H1 (cell line): ENCODE data around the gene BRD9. TPM values are rescaled to one million over a fixed set of nuclear protein-coding genes. Genes with fewer than 3 reads are reported as not detected.

ENCODE experiments used
- CTCF ChIA-PET: fragments of 300-600 bp; sonication (Branson Sonifier 250); formaldehyde crosslinking; loops from one replicate; lab custom pipeline; 2021; ENCODE audit not compliant: partially characterized antibody; lab: Charles Lee
- POLR2A ChIA-PET: fragments of 300-600 bp; sonication (Branson Sonifier 250); formaldehyde crosslinking; loops from one replicate; lab custom pipeline; 2021; ENCODE audit warnings: inconsistent platforms; ENCODE audit not compliant: partially characterized antibody; lab: Charles Lee
- DNase-seq, 2 experiments: peaks; one replicate each; pipeline versions ENCODE4 v3.0.0 to v3.0.0-alpha.2; 2010 to 2022; ENCODE audit warnings: low spot score in 2 of 2, low read depth in 1 of 2, mixed read lengths in 1 of 2
- FAIRE-seq: peaks from 2 replicates; lab custom pipeline; 2011; peaks lifted over from hg19 to GRCh38; lab: Jason Lieb, UNC
- H2AFZ ChIP-seq: 2 replicates; pipeline ENCODE4 v1.8.1; 2012; ENCODE audit warnings: low read length, inconsistent platforms
- H2AK5ac ChIP-seq: 2 replicates; pipeline ENCODE4 v1.6.1; 2013; ENCODE audit warnings: low read depth, low read length
- H2BK120ac ChIP-seq: replicated peaks from 2 replicates; pipeline ENCODE3; 2013; ENCODE audit warnings: low read depth, low read length, inconsistent platforms
- H2BK12ac ChIP-seq: 2 replicates; pipeline ENCODE4 v1.6.1; 2013; ENCODE audit warnings: low read depth, low read length
- H2BK15ac ChIP-seq: 2 replicates; pipeline ENCODE4 v1.6.1; 2013; ENCODE audit warnings: low read length
- H2BK20ac ChIP-seq: 2 replicates; pipeline ENCODE4 v1.6.1; 2013; ENCODE audit warnings: low read length
- H2BK5ac ChIP-seq: 2 replicates; pipeline ENCODE4 v1.6.1; 2013; ENCODE audit warnings: low read depth, low read length
- H3K14ac ChIP-seq: 2 replicates; pipeline ENCODE4 v1.6.1; 2013; ENCODE audit warnings: inconsistent platforms; ENCODE audit not compliant: insufficient read length
- H3K18ac ChIP-seq: 2 replicates; pipeline ENCODE4 v1.6.1; 2013; ENCODE audit warnings: low read length; ENCODE audit errors: extremely low read depth
- H3K23ac ChIP-seq: 2 replicates; pipeline ENCODE4 v1.6.1; 2013; ENCODE audit warnings: inconsistent platforms; ENCODE audit not compliant: insufficient read length
- H3K23me2 ChIP-seq: 2 replicates; pipeline ENCODE4 v1.6.1; 2013; ENCODE audit warnings: low read depth, low read length
- H3K27ac ChIP-seq: 2 replicates; pipeline ENCODE4 v1.6.1; 2011; ENCODE audit warnings: low read depth, low read length, inconsistent platforms
- H3K27me3 ChIP-seq, 4 experiments: replicated peaks in 1 of 4; 1 replicate in 1 of 4; 2 replicates in 3 of 4; pipeline versions ENCODE4 v1.6.1 to v1.8.1; 2011 to 2013; ENCODE audit warnings: low read length in 3 of 4, mild to moderate bottlenecking in 3 of 4, inconsistent platforms in 2 of 4, mixed read lengths in 2 of 4, moderate library complexity in 1 of 4; ENCODE audit not compliant: control insufficient read depth in 3 of 4, insufficient read depth in 3 of 4; ENCODE audit errors: extremely low read depth in 1 of 4
- H3K36me3 ChIP-seq, 4 experiments: 2 replicates each; pipeline versions ENCODE4 v1.6.1 to v1.8.1; 2011 to 2013; ENCODE audit warnings: mild to moderate bottlenecking in 4 of 4, low read length in 3 of 4, moderate library complexity in 2 of 4, control low read depth in 1 of 4, inconsistent platforms in 1 of 4; ENCODE audit not compliant: insufficient read depth in 4 of 4, control insufficient read depth in 2 of 4
- H3K4ac ChIP-seq: replicated peaks from 2 replicates; pipeline ENCODE3; 2013; ENCODE audit warnings: low read length, low read depth, mixed read lengths, inconsistent platforms; ENCODE audit not compliant: insufficient read length
- H3K4me1 ChIP-seq, 4 experiments: replicated peaks in 1 of 4; 1 replicate in 1 of 4; 2 replicates in 3 of 4; pipeline versions ENCODE4 v1.6.1 to v1.8.1; 2011 to 2013; ENCODE audit warnings: low read length in 3 of 4, inconsistent platforms in 2 of 4, mixed read lengths in 1 of 4; ENCODE audit not compliant: insufficient read depth in 4 of 4, control insufficient read depth in 3 of 4
- H3K4me2 ChIP-seq, 2 experiments: 2 replicates each; pipeline versions ENCODE4 v1.6.1 to v1.8.1; 2011 to 2013; ENCODE audit warnings: low read depth in 2 of 2, low read length in 2 of 2, control low read depth in 1 of 2, inconsistent platforms in 1 of 2, mild to moderate bottlenecking in 1 of 2; ENCODE audit not compliant: insufficient read depth in 1 of 2
- H3K4me3 ChIP-seq, 4 experiments: fragments of 200-600, 300-600 bp in 1 of 4; sonication (generic), shearing (Covaris generic), sonication (Bioruptor Twin) in 1 of 4; 2 replicates each; pipeline versions ENCODE4 v1.5.1 to v1.8.1; 2011 to 2016; ENCODE audit warnings: low read length in 4 of 4, low read depth in 3 of 4, control low read depth in 2 of 4, inconsistent platforms in 2 of 4, mild to moderate bottlenecking in 2 of 4, mixed read lengths in 1 of 4, moderate library complexity in 1 of 4; ENCODE audit not compliant: insufficient read depth in 2 of 4; ENCODE audit errors: extremely low read depth in 1 of 4
- H3K56ac ChIP-seq: replicated peaks from 2 replicates; pipeline ENCODE3; 2013; ENCODE audit warnings: low read depth, mild to moderate bottlenecking, mixed read lengths, low read length, inconsistent platforms; ENCODE audit not compliant: insufficient read length
- H3K79me1 ChIP-seq: 2 replicates; pipeline ENCODE4 v1.6.1; 2013; ENCODE audit warnings: low read depth, low read length, control low read depth
- H3K79me2 ChIP-seq, 2 experiments: 2 replicates each; pipeline versions ENCODE4 v1.6.1 to v1.8.1; 2012 to 2013; ENCODE audit warnings: low read length in 2 of 2, mild to moderate bottlenecking in 2 of 2, inconsistent platforms in 1 of 2; ENCODE audit not compliant: insufficient read depth in 2 of 2, control insufficient read depth in 1 of 2
- H3K9ac ChIP-seq, 4 experiments: replicated peaks in 1 of 4; 1 replicate in 1 of 4; 2 replicates in 3 of 4; pipeline versions ENCODE4 v1.6.1 to v1.8.1; 2011 to 2013; ENCODE audit warnings: low read depth in 3 of 4, low read length in 3 of 4, control low read depth in 2 of 4, mild to moderate bottlenecking in 2 of 4, moderate library complexity in 2 of 4, inconsistent platforms in 1 of 4; ENCODE audit errors: extremely low read depth in 1 of 4
- H3K9me3 ChIP-seq, 2 experiments: 2 replicates each; pipeline versions ENCODE4 v1.6.1 to v1.8.1; 2012 to 2013; ENCODE audit warnings: mild to moderate bottlenecking in 2 of 2, moderate library complexity in 2 of 2, control low read depth in 1 of 2, inconsistent platforms in 1 of 2, low read depth in 1 of 2, low read length in 1 of 2, mixed read lengths in 1 of 2; ENCODE audit not compliant: insufficient read depth in 2 of 2
- H4K20me1 ChIP-seq, 2 experiments: replicated peaks in 1 of 2; 2 replicates each; pipeline versions ENCODE3 to v1.8.1; 2011 to 2013; ENCODE audit warnings: inconsistent platforms in 2 of 2, low read length in 2 of 2, mild to moderate bottlenecking in 1 of 2; ENCODE audit not compliant: insufficient read depth in 2 of 2, control insufficient read depth in 1 of 2
- H4K5ac ChIP-seq: 2 replicates; pipeline ENCODE4 v1.6.1; 2013; ENCODE audit warnings: low read length, low read depth, mixed read lengths, inconsistent platforms; ENCODE audit not compliant: insufficient read length
- H4K8ac ChIP-seq: 2 replicates; pipeline ENCODE4 v1.8.0; 2013; ENCODE audit warnings: mild to moderate bottlenecking, moderate library complexity, low read length, inconsistent platforms; ENCODE audit not compliant: insufficient read depth; ENCODE audit errors: extremely low read depth
- H4K91ac ChIP-seq: replicated peaks from 2 replicates; pipeline ENCODE3; 2013; ENCODE audit warnings: low read length, mixed read lengths, inconsistent platforms; ENCODE audit not compliant: insufficient read length
- ASH2L ChIP-seq: fragments of 200-600, 300-600 bp; sonication (generic); IDR thresholded peaks from one replicate; pipeline ENCODE4 v1.7.1; 2017; ENCODE audit warnings: low read length
- BCL11A ChIP-seq, 2 experiments: IDR thresholded peaks; one replicate each; pipeline ENCODE4 v1.6.1; 2011; ENCODE audit warnings: low read depth in 2 of 2, low read length in 2 of 2, mild to moderate bottlenecking in 2 of 2
- CEBPB ChIP-seq: IDR thresholded peaks from 2 replicates; pipeline ENCODE4 v1.6.1; 2012; ENCODE audit warnings: low read depth, low read length
- KDM5A ChIP-seq: fragments of 200-600 bp; IDR thresholded peaks from 2 replicates; pipeline ENCODE4 v1.7.1; 2012; ENCODE audit warnings: mild to moderate bottlenecking, low read length, inconsistent platforms, mixed read lengths
- MAFK ChIP-seq: IDR thresholded peaks from 2 replicates; pipeline ENCODE4 v1.6.1; 2012; ENCODE audit warnings: low read depth, mild to moderate bottlenecking, improper control_type of control experiment, low read length
- RXRA ChIP-seq: IDR thresholded peaks from 2 replicates; pipeline ENCODE4 v1.6.1; 2011; ENCODE audit warnings: low read depth, mild to moderate bottlenecking, low read length, moderate library complexity; ENCODE audit not compliant: insufficient read depth
- SIRT6 ChIP-seq: IDR thresholded peaks from one replicate; pipeline ENCODE4 v1.7.1; 2012; ENCODE audit warnings: low read length, inconsistent platforms
- SUZ12 ChIP-seq: fragments of 200-600 bp; sonication (generic); IDR thresholded peaks from 2 replicates; pipeline ENCODE4 v1.6.1; 2012; ENCODE audit warnings: mild to moderate bottlenecking, inconsistent platforms, low read length, moderate library complexity, mixed read lengths
- TCF12 ChIP-seq: IDR thresholded peaks from 2 replicates; pipeline ENCODE4 v1.6.1; 2011; ENCODE audit warnings: low read depth, mild to moderate bottlenecking, low read length
- WGBS, 2 experiments: shearing (Covaris generic) in 1 of 2; methylation state at CpG; one replicate each; pipeline versions ENCODE4 v1.1.6 to v1.1.7; 2013 to 2015; ENCODE audit warnings: low lambda C conversion rate in 2 of 2, mixed read lengths in 2 of 2, inconsistent platforms in 1 of 2, low coverage in 1 of 2, missing lambda C conversion rate in 1 of 2; ENCODE audit not compliant: insufficient replicate concordance in 2 of 2, insufficient coverage in 1 of 2, insufficient read length in 1 of 2; ENCODE audit errors: extremely low coverage in 1 of 2, missing lambda C conversion rate in 1 of 2; 5-methylcytosine and 5-hydroxymethylcytosine counted together
- polyA plus RNA-seq, 7 experiments: library from polyadenylated mRNA; depleted of rRNA in 3 of 7; stranded (reverse) in 5 of 7; unstranded in 2 of 7; fragments of >200 nt in 5 of 7; fragments of 200-250 nt in 2 of 7; gene quantifications; 1 replicate in 5 of 7; 2 replicates in 1 of 7; 4 replicates in 1 of 7; pipeline versions ENCODE4 v1.2.1 to v1.2.3, GENCODE V29; 2011 to 2013; ENCODE audit warnings: missing spikeins in 2 of 7, mixed read lengths in 2 of 7
- total RNA-seq: library from RNA; stranded (reverse); fragmentation: NEBNext Ultra II Directional; extraction: Animal tissue kit (Norgen Biotek cat#: 25700); gene quantifications from 2 replicates; pipeline ENCODE4 v1.2.1, GENCODE V29; 2021
- TF ChIP-seq, protein P1 (sequence below): IDR thresholded peaks from 2 replicates; pipeline ENCODE4 v1.6.1; 2011; ENCODE audit warnings: low read depth, mild to moderate bottlenecking, low read length; ENCODE audit not compliant: insufficient read depth

Gene BRD9
- total and polyA plus RNA-seq, 2 of the 8 experiments (the other 6 are each of a cell fraction or from before 2014, with no cell fraction given) = 9.3 to 49.4 TPM

DNA sequence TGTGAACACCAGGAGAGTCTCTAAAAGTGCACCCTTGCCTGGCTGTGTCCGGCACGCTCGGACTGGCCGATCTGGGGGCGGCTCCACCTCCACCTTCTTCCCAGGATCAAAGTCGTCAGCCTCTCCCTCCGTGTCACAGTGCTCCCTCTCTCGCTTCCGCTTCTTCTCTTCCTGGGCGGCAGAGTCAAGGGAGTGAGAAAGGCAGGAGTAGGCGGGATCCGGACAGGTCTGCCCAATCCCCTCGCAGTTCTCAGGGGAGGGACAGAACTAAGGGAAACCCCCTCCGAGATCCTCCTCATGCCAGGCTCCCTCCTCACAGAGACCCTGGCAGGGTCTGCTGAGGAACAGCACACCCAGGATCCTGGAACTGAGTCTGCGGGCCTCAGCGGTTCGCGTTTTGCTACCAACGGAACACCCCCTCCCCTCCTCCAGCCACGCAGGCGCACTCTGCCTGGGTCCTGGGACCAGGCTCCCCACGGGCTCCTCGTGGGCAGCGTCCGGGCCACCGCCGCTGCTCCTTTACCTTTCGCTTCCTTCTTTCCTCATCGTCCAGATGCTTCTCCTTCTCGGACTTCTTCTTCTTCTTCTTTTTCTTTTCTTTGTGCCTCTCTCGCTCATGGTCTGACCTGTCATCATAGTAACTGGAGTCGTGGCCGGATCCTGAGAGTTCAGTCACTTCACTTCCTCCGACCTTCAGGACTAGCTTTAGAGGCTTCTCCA is 1.3 kb downstream of the BRD9 start:
- Histone ChIP-seq H3K27ac (no peak overlapping the region), H3K4me3 (peak overlapping the region; percentile 86 to 95 (median 90); a peak in 7 of 8 replicates), H2BK120ac (no peak overlapping the region), H2BK12ac (0 out of 2 replicates have a peak overlapping the region, but pooled peaks have one; percentile 30), H3K56ac (no peak overlapping the region), H3K14ac (no peak overlapping the region), H3K79me1 (peaks cover 14% of the 10 kb centered on the region), H3K36me3 (peaks cover 29 to 64% (median 54%) of the 10 kb centered on the region in 4 experiments), H2AK5ac (0 out of 2 replicates have a peak overlapping the region, but pooled peaks have one; percentile 94), H4K91ac (peak overlapping the region; percentile 15), H3K18ac (no peak overlapping the region), H4K8ac (no peak overlapping the region), H4K5ac (peak overlapping the region; percentile 21), H3K27me3 (no peaks in the 10 kb centered on the region), H3K4me1 (peaks cover 0 to 13% (median 7%) of the 10 kb centered on the region in 4 experiments; a peak in 6 of 7 replicates), H3K4ac (no peak overlapping the region), H3K9ac (peak overlapping the region; percentile 75 to 88 (median 86); a peak in 6 of 7 replicates), H2BK15ac (no peak overlapping the region), H2AFZ (no peak overlapping the region), H2BK5ac (peak overlapping the region; percentile 38; the same call in 1 of the 2 replicates), H3K23me2 (peaks cover 11% of the 10 kb centered on the region), H2BK20ac (no peak overlapping the region), H3K4me2 (peak overlapping the region; percentile 94 to 100), H3K23ac (no peak overlapping the region), H3K79me2 (peaks cover 14 to 67% of the 10 kb centered on the region in 2 experiments), H3K9me3 (no peaks in the 10 kb centered on the region), H4K20me1 (peaks cover 10 to 15% of the 10 kb centered on the region in 2 experiments)
- FAIRE-seq = no peak
- POLR2A ChIA-PET = interaction anchor here (1.0 to 8.8 kb wide), 11 partner anchors 10 to 163 kb away, joined by 3 to 46 read pairs (median 4); no protein-coding TSS in a partner anchor
- peak in 1 of 2 experiments; percentile 58 for DNase-seq
- 91% methylated on average over 31 of the region's 34 CpGs; no CpG with 5 or more reads in 1 of the 2 experiments for WGBS, 2 experiments
- CTCF ChIA-PET = interaction anchor here (0.6 to 6.9 kb wide), 4 partner anchors 11 to 221 kb away, joined by 3 to 38 read pairs (median 6); no protein-coding TSS in a partner anchor
- no peak for TF ChIP-seq KDM5A
- no peak for TF ChIP-seq CEBPB
- TF ChIP-seq, protein P1, sequence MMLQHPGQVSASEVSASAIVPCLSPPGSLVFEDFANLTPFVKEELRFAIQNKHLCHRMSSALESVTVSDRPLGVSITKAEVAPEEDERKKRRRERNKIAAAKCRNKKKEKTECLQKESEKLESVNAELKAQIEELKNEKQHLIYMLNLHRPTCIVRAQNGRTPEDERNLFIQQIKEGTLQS = no peak
- TF ChIP-seq RXRA = no peak
- TF ChIP-seq SIRT6 = no peak
- no peak for TF ChIP-seq BCL11A (IDR thresholded peaks at IDR 0.05; ENCODE audit: low read depth in 2 of 2, low read length in 2 of 2)
- TF ChIP-seq TCF12 = no peak
- TF ChIP-seq MAFK = no peak
- no peak for TF ChIP-seq SUZ12
- TF ChIP-seq ASH2L = no peak
